ENCODE results near the gene FBXL7.

FBXL7 gene

DNA sequence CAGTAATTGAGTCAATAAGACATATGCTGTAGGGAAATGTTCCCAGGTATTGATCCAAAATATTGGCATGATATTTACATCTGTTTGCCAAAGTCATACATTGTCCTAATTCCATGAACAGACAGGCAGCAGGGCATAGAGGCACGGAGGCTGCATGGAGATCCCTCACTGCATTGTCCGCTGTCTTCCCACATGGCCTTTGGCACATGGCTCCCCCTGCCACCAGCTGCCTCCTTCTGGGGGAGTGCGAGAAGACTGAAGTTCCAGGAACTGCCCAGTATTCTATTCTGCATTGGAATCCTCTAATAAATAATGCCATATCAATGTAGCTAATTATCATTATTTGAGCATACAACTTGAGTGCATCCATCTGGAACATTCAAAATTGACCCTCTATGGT lies 269.0 kb downstream of the FBXL7 start:
- Histone ChIP-seq H3K9me3 (ENCODE audit: insufficient read depth, low read length) (no peaks in the 10 kb centered on the region), H3K27me3 (ENCODE audit: low read length) (no peaks in the 10 kb centered on the region), H3K4me2 (ENCODE audit: low read depth, low read length, poor library complexity, severe bottlenecking) (no peak overlapping the region), H3K4me3 (ENCODE audit: insufficient read depth, low read length, poor library complexity, severe bottlenecking) (no peak overlapping the region), H3K27ac (ENCODE audit: low read depth, low read length) (no peak overlapping the region), H3K9me2 (replicated peaks; ENCODE audit: insufficient read depth, low read length) (no peaks in the 10 kb centered on the region), H3K9ac (ENCODE audit: low read length) (no peak overlapping the region), H3F3A (ENCODE audit: insufficient read depth) (no peaks in the 10 kb centered on the region), H3K36me3 (ENCODE audit: low read length) (no peaks in the 10 kb centered on the region), H4K20me1 (ENCODE audit: low read depth, low read length) (no peaks in the 10 kb centered on the region), H3K79me2 (ENCODE audit: insufficient read depth, low read length) (no peaks in the 10 kb centered on the region), H2AFZ (ENCODE audit: low read depth, low read length, severe bottlenecking) (no peak overlapping the region)
- TF ChIP-seq, protein P1, sequence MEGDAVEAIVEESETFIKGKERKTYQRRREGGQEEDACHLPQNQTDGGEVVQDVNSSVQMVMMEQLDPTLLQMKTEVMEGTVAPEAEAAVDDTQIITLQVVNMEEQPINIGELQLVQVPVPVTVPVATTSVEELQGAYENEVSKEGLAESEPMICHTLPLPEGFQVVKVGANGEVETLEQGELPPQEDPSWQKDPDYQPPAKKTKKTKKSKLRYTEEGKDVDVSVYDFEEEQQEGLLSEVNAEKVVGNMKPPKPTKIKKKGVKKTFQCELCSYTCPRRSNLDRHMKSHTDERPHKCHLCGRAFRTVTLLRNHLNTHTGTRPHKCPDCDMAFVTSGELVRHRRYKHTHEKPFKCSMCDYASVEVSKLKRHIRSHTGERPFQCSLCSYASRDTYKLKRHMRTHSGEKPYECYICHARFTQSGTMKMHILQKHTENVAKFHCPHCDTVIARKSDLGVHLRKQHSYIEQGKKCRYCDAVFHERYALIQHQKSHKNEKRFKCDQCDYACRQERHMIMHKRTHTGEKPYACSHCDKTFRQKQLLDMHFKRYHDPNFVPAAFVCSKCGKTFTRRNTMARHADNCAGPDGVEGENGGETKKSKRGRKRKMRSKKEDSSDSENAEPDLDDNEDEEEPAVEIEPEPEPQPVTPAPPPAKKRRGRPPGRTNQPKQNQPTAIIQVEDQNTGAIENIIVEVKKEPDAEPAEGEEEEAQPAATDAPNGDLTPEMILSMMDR (IDR thresholded peaks at IDR 0.05; ENCODE audit: insufficient read depth, low read length, poor library complexity, severe bottlenecking): no peak
- no peak for TF ChIP-seq EZH2phosphoT487 (conservative IDR thresholded peaks at IDR 0.05; ENCODE audit: low read length)

DNA sequence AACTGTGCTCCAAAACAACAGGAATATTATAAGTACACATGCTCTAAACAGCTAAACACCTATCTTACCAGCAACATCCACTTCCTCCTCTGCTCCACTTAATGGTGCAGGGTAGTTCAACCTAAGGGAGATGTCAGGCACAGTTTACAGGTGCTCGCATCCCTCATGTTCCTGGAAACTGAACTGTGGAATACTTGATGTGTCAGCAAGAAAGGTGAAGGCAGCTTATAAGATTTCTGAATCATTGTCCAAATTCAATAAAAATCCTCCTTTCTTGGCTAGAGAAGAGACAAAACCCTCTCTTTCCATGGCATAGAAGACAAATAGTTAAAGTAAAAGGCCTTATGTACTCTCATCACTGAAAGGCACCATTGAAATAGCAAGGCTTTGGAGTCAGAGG lies 272.2 kb downstream of the FBXL7 start:
- no peaks in the 10 kb centered on the region for H3K9me2 ChIP-seq (replicated peaks; ENCODE audit: insufficient read depth, low read length)
- no peaks in the 10 kb centered on the region for H3K79me2 ChIP-seq (ENCODE audit: insufficient read depth, low read length)
- no peak overlapping the region for H3K9ac ChIP-seq (ENCODE audit: low read length)
- no peaks in the 10 kb centered on the region for H3K9me3 ChIP-seq (ENCODE audit: insufficient read depth, low read length)
- no peak for TF ChIP-seq EZH2phosphoT487 (conservative IDR thresholded peaks at IDR 0.05; ENCODE audit: low read length)
- H3K27ac ChIP-seq (ENCODE audit: low read depth, low read length): no peak overlapping the region
- no peak overlapping the region for H3K4me3 ChIP-seq (ENCODE audit: insufficient read depth, low read length, poor library complexity, severe bottlenecking)
- H2AFZ ChIP-seq (ENCODE audit: low read depth, low read length, severe bottlenecking): no peak overlapping the region
- H3K4me2 ChIP-seq (ENCODE audit: low read depth, low read length, poor library complexity, severe bottlenecking): no peak overlapping the region
- no peaks in the 10 kb centered on the region for H3K27me3 ChIP-seq (ENCODE audit: low read length)
- no peaks in the 10 kb centered on the region for H4K20me1 ChIP-seq (ENCODE audit: low read depth, low read length)
- no peaks in the 10 kb centered on the region for H3F3A ChIP-seq (ENCODE audit: insufficient read depth)
- no peaks in the 10 kb centered on the region for H3K36me3 ChIP-seq (ENCODE audit: low read length)

DNA sequence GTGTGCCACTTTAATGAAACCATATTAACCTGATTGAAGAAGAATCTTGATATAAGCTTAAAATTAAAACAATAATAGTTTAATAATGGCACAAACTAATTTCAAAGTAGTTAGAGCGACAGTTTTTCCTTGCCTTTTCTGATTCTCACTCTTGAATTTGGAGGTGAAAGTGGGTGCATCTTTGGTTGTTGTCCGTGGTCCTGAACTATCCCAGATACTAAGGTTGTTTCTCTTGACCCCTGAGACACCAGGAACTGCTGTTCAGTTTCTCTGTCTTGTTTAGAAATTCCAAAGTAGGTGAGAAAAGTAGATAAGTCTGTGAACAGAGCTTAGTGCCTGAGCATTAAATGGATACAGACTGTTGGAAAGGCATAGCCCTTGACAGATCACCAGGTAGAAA lies 274.7 kb downstream of the FBXL7 start:
- TF ChIP-seq, protein P1 (IDR thresholded peaks at IDR 0.05; ENCODE audit: insufficient read depth, low read length, poor library complexity, severe bottlenecking): no peak
- no peak for TF ChIP-seq EZH2phosphoT487 (conservative IDR thresholded peaks at IDR 0.05; ENCODE audit: low read length)
- Histone ChIP-seq H3K9ac (ENCODE audit: low read length) (no peak overlapping the region), H3K9me3 (ENCODE audit: insufficient read depth, low read length) (no peaks in the 10 kb centered on the region), H2AFZ (ENCODE audit: low read depth, low read length, severe bottlenecking) (no peak overlapping the region), H3F3A (ENCODE audit: insufficient read depth) (no peaks in the 10 kb centered on the region), H3K4me2 (ENCODE audit: low read depth, low read length, poor library complexity, severe bottlenecking) (no peak overlapping the region), H3K79me2 (ENCODE audit: insufficient read depth, low read length) (no peaks in the 10 kb centered on the region), H3K27ac (ENCODE audit: low read depth, low read length) (no peak overlapping the region), H3K9me2 (replicated peaks; ENCODE audit: insufficient read depth, low read length) (no peaks in the 10 kb centered on the region), H3K27me3 (ENCODE audit: low read length) (no peaks in the 10 kb centered on the region), H3K4me3 (ENCODE audit: insufficient read depth, low read length, poor library complexity, severe bottlenecking) (no peak overlapping the region), H3K36me3 (ENCODE audit: low read length) (no peaks in the 10 kb centered on the region), H4K20me1 (ENCODE audit: low read depth, low read length) (no peaks in the 10 kb centered on the region)

DNA sequence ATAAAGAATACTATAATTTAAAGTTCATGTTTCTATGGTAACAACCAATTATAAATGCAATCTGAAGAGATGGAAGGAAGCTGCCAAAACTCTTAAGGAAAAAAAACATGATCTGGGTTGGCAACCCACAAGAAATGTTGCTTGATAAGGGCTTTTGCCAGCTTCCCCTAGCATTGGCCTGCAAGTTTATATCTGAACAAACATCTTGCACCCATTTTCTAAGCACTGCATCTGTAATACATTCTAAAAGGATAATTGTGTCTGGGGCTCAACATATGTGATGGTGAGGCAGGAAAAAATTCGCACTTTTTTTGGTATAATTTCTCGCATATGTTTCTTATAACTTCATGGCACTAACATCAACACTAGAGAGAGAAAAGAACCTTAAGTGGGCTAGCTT lies 276.4 kb downstream of the FBXL7 start:
- no peak overlapping the region for H3K4me3 ChIP-seq (ENCODE audit: insufficient read depth, low read length, poor library complexity, severe bottlenecking)
- H3K9me3 ChIP-seq (ENCODE audit: insufficient read depth, low read length): no peaks in the 10 kb centered on the region
- TF ChIP-seq EZH2phosphoT487 (conservative IDR thresholded peaks at IDR 0.05; ENCODE audit: low read length): no peak
- TF ChIP-seq, protein P1 (IDR thresholded peaks at IDR 0.05; ENCODE audit: insufficient read depth, low read length, poor library complexity, severe bottlenecking): no peak
- H3K27me3 ChIP-seq (ENCODE audit: low read length): no peaks in the 10 kb centered on the region
- no peaks in the 10 kb centered on the region for H3K9me2 ChIP-seq (replicated peaks; ENCODE audit: insufficient read depth, low read length)
- no peak overlapping the region for H3K9ac ChIP-seq (ENCODE audit: low read length)
- no peaks in the 10 kb centered on the region for H3K79me2 ChIP-seq (ENCODE audit: insufficient read depth, low read length)
- no peak overlapping the region for H3K27ac ChIP-seq (ENCODE audit: low read depth, low read length)
- no peak overlapping the region for H2AFZ ChIP-seq (ENCODE audit: low read depth, low read length, severe bottlenecking)
- no peaks in the 10 kb centered on the region for H4K20me1 ChIP-seq (ENCODE audit: low read depth, low read length)
- no peaks in the 10 kb centered on the region for H3K36me3 ChIP-seq (ENCODE audit: low read length)
- no peak overlapping the region for H3K4me2 ChIP-seq (ENCODE audit: low read depth, low read length, poor library complexity, severe bottlenecking)
- no peaks in the 10 kb centered on the region for H3F3A ChIP-seq (ENCODE audit: insufficient read depth)
